ENCODE data around the gene SPECC1. TPM values are rescaled to one million over a fixed set of nuclear protein-coding genes. Genes with fewer than 3 reads are reported as not detected.

SPECC1 gene
- total and polyA plus RNA-seq, 2 donors (not counting 3 experiments of a cell fraction or from before 2014, with no cell fraction given) = 5.3 to 20.4 TPM

- POLR2A ChIA-PET = no interaction called here
- H3K27me3 ChIP-seq (ENCODE audit: control insufficient read depth in 2 of 2, insufficient read depth in 2 of 2, low read length in 2 of 2) = no peaks in the 10 kb centered on the region
- no peaks in the 10 kb centered on the region for H3K9me3 ChIP-seq (replicated peaks; ENCODE audit: control insufficient read depth, insufficient read depth, low read length)
- H4K20me1 ChIP-seq (replicated peaks; ENCODE audit: control insufficient read depth, extremely low read depth, insufficient read depth, low read length) = no peaks in the 10 kb centered on the region
- H3K79me2 ChIP-seq (ENCODE audit: control insufficient read depth, insufficient read depth, low read length) = no peaks in the 10 kb centered on the region
- TF ChIP-seq FOS (IDR thresholded peaks at IDR 0.05; ENCODE audit: borderline replicate concordance, insufficient read depth, low read length) (no peak), MAX (IDR thresholded peaks at IDR 0.05; ENCODE audit: insufficient read depth, insufficient read length) (no peak), POLR2A (IDR thresholded peaks at IDR 0.05; ENCODE audit: low read depth, low read length) (no peak), POLR2AphosphoS5 (IDR thresholded peaks at IDR 0.05; ENCODE audit: insufficient read depth, low read depth, low read length) (no peak), CTCF (IDR thresholded peaks at IDR 0.05; ENCODE audit: extremely low read depth in 1 of 2, insufficient read depth in 1 of 2, low read depth in 1 of 2, low read length in 2 of 2) (no peak), MYC (IDR thresholded peaks at IDR 0.05; ENCODE audit: low read depth, low read length) (no peak)
- H2AFZ ChIP-seq (ENCODE audit: low read depth, low read length) = no peak overlapping the region
- intact Hi-C loops (cut with micrococcal nuclease) = no loop called here
- H3K36me3 ChIP-seq (ENCODE audit: control insufficient read depth in 2 of 2, extremely low read depth in 1 of 2, insufficient read depth in 2 of 2, low read length in 2 of 2) = no peaks in the 10 kb centered on the region
- no peak for DNase-seq (ENCODE audit: low read depth, low spot score)
- CTCF ChIA-PET = no interaction called here
- no peaks in the 10 kb centered on the region for H3K4me1 ChIP-seq (ENCODE audit: control insufficient read depth, extremely low read depth, insufficient read depth, low read length)
- H3K4me2 ChIP-seq (ENCODE audit: insufficient read depth, low read length) = no peak overlapping the region
- dilution Hi-C loops (cut with MboI; ENCODE audit: extremely low pct_ligation_motif_present, low sequenced_read_pairs) = no loop called here
- no peak overlapping the region for H3K27ac ChIP-seq (ENCODE audit: insufficient read depth, low read depth, low read length)
- H3K4me3 ChIP-seq (replicated peaks in 1 of 3; ENCODE audit: insufficient read depth in 1 of 3, low read depth in 1 of 3, low read length in 3 of 3) = no peak overlapping the region
- FAIRE-seq = no peak
- H3K9ac ChIP-seq (replicated peaks; ENCODE audit: extremely low read depth, insufficient read depth, low read length) = no peak overlapping the region
- BruUV-seq (replicated peaks) = no TSS peak
- H3K9me1 ChIP-seq (replicated peaks; ENCODE audit: control insufficient read depth, extremely low read depth, insufficient read depth, low read length) = no peaks in the 10 kb centered on the region
Measured at GRCh38 chr17:20063665-20064648, 54.8 kb downstream of the SPECC1 start.
